Hematopoietic multipotent progenitor cell treated with erythropoietin and hydrocortisone succinate and interleukin-3 and kit ligand, for 4 days (in vitro differentiated cells): ENCODE results near the gene TAP1.

ENCODE experiments used
- DNase-seq: peaks from one replicate; pipeline ENCODE4 v3.0.0-alpha.2; 2015

TAP1 gene

GRCh38 chr6:32796848-32797776 is 56.4 kb downstream of the TAP1 start:
- peak; percentile 86 for DNase-seq
